ENCODE measurements around the gene FAM53A.

DNA sequence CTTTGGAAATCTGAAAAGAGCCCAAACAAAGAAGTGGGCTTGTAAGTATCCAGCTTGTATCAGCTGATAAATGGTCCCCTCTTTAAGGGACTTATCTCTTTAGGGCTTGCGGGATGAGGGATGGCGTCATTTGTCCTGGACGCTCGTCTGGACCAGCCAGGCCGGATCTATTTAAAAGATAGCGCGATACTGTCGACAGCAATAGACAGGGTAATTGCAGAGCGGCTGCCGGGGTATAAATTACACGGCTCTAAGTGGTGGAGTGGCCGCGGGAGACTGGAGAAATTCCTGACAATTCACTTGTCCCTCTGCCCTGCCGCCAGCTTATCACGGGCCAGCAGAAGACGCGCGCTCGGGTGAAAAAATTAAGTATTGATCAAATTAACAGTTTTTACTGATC, 90.7 kb downstream of the FAM53A start:
- TF ChIP-seq, protein P1, sequence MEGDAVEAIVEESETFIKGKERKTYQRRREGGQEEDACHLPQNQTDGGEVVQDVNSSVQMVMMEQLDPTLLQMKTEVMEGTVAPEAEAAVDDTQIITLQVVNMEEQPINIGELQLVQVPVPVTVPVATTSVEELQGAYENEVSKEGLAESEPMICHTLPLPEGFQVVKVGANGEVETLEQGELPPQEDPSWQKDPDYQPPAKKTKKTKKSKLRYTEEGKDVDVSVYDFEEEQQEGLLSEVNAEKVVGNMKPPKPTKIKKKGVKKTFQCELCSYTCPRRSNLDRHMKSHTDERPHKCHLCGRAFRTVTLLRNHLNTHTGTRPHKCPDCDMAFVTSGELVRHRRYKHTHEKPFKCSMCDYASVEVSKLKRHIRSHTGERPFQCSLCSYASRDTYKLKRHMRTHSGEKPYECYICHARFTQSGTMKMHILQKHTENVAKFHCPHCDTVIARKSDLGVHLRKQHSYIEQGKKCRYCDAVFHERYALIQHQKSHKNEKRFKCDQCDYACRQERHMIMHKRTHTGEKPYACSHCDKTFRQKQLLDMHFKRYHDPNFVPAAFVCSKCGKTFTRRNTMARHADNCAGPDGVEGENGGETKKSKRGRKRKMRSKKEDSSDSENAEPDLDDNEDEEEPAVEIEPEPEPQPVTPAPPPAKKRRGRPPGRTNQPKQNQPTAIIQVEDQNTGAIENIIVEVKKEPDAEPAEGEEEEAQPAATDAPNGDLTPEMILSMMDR (tag by site-specific recombination; IDR thresholded peaks at IDR 0.05) = no peak
- TF ChIP-seq ZNF223 (tag by site-specific recombination; IDR thresholded peaks at IDR 0.05) (no peak), ZNF629 (tag by site-specific recombination; IDR thresholded peaks at IDR 0.05) (no peak)

Data from HEK293 (cell line).